ENCODE measurements around the gene SNX8.
"Not testable (repeated sequence)": the region's sequence is repeated elsewhere in the genome, so short reads cannot be mapped to it uniquely, and the experiment has no call there.

The SNX8 gene, protein sequence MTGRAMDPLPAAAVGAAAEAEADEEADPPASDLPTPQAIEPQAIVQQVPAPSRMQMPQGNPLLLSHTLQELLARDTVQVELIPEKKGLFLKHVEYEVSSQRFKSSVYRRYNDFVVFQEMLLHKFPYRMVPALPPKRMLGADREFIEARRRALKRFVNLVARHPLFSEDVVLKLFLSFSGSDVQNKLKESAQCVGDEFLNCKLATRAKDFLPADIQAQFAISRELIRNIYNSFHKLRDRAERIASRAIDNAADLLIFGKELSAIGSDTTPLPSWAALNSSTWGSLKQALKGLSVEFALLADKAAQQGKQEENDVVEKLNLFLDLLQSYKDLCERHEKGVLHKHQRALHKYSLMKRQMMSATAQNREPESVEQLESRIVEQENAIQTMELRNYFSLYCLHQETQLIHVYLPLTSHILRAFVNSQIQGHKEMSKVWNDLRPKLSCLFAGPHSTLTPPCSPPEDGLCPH

DNA sequence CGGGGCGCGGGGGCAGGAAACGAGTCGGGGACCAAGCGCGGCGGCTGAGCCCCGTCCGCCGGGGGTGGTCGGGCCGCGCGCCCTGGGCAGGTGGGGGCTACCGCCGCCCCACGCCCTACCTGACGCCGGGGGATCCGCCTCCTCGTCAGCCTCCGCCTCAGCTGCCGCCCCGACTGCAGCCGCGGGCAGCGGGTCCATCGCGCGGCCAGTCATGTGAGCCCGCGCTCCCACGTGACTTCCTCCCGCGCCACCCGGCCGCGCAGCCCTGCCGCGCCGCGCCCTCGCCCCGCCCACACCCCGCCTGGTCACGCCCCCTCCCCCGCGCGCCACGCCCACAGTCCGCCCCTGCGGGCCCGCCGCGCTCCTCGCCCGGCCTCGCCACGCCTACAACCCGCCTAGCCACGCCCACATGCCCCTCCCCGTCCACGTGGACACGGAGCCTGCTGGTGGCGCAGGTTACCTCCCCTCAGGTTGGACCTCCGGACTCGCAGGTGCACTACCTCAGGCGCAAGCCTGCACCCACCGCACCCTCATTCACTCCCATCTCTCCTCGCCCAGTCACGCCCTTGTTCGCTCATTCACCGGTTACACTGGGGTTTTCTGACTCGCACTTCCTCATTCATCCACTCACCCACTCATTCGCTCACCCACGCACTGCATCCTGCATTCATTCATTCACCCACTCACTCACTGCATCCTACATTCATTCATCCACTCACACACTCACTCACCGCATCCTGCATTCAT, at the start of gene SNX8:
SNX8 (minus strand) TSS at position 233 of the 747 bp plus-strand sequence; CDS start at position 213, 20 bp downstream.
- peak; percentile 96 for DNase-seq

DNA sequence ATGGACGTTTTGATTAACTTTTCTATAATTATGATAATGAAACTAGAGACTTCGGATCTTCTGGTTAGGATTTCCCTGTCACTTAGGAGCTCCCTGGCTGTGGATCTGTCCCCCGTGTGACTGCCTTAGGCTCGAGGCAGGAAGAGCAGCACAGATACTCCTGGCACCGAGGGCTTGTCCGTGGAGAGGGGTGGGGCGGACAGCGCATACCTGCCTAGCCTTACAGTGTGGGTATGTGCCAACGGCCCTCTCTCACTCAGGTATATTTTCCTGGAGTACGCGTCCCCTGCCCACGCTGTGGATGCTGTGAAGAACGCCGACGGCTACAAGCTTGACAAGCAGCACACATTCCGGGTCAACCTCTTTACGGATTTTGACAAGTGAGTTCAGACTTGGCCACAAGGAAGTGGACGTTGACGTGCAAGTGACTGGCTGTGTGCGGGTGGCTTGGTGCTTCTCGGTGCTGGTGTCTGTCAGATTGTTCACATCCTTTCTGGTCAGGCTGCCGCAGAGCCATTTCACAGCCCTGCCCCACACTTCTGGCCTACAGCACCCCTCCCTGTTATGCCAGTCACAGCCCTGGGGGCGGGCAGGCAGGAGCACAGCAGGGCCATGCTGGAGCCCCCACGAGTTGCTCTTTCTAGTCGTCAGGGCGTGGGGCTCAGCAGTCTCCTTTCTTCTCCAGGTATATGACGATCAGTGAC, 48.3 kb upstream of the SNX8 start:
- DNase-seq: no peak

DNA sequence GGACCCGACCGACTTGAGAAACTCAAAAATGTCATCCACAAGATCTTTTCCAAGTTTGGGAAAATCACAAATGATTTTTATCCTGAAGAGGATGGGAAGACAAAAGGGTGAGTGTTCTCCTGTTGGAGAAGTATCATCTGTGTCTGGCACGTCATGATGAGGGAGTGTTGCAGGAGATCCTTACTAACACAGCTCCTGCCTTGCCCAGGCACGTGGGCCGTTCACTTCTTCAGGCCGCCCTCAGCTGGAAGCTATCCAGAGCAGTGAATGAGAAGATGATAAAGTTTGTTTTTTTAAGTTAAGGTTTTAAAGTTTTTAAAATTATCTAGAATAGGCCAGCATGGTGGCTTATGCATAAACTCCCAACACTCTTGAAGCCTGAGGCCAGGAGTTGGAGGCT, 46.6 kb upstream of the SNX8 start:
- no peak for DNase-seq

DNA sequence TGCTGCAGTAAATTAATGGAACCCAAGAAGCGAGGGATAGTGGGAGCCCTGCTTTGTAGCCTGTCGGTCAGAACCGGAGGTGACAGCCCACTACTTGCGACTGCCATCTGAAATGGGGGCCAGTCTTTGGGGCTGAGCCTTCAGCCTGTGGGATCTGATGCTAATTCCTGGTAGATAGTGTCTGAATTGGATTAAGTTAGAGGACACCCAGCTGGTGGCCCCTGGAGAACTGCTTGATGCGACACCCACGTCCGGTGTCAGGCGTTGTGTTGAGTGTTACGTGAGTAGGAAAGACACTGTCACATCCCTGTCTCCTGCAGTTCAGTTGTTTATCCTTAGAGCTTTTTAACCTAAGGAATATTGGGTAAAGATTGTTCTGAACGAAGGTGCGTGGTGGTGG, 45.4 kb upstream of the SNX8 start:
- no peak for DNase-seq

- no peak for DNase-seq
Observed at GRCh38 chr7:2358968-2359527, 44.8 kb upstream of the SNX8 start.

DNA sequence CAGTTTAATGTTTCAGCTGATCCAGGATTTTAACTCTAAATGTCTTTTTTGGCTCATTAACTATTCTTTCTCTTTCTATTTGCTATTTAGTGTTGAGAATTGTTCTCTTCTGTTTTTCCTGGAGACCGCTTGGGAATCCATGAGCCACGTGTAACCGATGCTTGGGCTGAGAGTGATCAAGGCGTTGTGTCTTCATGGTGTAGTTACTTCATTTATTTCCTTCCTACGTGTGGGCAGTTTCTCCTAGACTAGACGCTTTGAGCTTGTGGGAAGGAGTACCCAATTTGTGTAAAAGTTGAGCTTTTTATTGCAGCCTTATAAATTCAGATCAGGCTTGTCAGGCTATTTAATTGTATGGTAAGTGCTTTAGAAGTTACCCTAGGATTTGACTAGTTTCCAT, 43.3 kb upstream of the SNX8 start:
- DNase-seq: no peak

- DNase-seq: no peak
Observed at GRCh38 chr7:2357165-2357564, 42.9 kb upstream of the SNX8 start.

DNA sequence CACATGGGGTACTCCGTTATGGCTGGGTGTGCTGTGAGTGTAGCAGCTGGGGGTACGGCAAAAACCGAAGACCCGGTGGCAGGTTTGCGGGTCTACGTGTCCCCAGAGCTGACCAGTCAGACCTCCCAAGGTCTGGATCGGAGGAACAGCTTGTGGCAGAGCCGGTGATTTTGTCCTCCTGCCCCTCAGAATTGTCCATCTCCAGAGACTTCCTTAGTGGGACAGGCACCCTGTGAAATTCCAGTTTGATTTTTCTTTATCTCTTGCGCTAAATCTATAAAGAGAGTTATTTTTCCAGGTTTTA, 41.4 kb upstream of the SNX8 start:
- no peak for DNase-seq

DNA sequence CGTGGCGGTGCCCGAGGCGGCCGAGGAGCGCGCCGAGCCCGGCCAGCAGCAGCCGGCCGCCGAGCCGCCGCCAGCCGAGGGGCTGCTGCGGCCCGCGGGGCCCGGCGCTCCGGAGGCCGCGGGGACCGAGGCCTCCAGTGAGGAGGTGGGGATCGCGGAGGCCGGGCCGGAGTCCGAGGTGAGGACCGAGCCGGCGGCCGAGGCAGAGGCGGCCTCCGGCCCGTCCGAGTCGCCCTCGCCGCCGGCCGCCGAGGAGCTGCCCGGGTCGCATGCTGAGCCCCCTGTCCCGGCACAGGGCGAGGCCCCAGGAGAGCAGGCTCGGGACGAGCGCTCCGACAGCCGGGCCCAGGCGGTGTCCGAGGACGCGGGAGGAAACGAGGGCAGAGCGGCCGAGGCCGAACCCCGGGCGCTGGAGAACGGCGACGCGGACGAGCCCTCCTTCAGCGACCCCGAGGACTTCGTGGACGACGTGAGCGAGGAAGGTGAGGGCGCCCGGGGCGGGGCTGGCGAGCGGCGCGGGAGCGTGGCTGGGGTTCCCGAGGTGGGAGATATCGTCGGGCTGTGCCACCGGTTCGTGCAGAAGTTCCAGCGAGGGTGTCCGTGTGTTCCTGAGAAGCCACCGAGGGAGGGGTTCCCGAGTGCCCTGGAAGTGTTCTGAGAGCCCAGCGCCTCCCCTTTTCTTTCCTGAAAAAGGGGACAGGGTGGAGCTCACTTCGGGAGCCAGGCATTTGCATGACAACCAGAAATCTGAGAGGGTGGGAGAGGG, 40.9 kb upstream of the SNX8 start:
- peak; percentile 34 for DNase-seq

DNA sequence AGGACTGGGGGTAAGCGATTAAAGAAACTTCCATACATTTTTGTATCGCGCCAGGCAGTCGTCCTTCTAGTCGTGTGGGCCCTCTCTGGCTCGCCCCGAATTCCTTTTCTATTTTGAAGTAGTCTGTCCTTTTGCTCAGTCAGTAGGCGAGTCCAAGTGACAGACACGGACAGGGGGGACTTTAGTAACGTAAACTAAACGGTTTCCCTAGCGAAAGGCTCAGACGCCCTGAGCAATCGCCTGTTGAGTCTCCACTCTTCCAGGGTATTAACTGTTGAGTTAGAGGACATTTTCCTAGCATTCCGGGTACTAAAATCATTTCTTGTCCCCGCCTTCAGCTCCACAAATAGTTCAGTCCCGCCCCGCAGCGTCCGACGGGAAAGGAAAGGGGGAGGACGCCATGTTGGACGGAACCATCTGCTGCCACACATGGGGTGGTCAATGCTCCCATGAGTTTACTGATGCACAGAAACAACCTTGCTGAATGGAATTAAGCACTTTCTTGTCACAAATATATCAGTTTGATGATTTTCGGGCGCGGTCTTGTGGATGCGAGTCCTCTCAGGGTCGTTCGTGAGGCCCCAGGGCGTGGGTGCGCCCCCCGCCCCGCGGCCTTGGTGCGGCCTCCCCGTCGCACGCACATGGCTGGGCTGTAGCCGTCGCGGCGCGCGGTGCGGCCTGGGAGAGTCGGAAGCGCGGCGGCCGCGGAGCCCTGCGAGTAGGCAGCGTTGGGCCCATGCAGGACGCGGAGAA, 40.1 kb upstream of the SNX8 start, which contains the start of gene EIF3B:
EIF3B (plus strand) TSS at position 642 of the 753 bp plus-strand sequence; CDS start at position 737, 95 bp downstream.
- DNase-seq: peak; percentile 97

- DNase-seq: peak; percentile 95
Observed at GRCh38 chr7:2353936-2354185, 39.6 kb upstream of the SNX8 start.

- no peak for DNase-seq
Observed at GRCh38 chr7:2353113-2353935, 39.1 kb upstream of the SNX8 start.

DNA sequence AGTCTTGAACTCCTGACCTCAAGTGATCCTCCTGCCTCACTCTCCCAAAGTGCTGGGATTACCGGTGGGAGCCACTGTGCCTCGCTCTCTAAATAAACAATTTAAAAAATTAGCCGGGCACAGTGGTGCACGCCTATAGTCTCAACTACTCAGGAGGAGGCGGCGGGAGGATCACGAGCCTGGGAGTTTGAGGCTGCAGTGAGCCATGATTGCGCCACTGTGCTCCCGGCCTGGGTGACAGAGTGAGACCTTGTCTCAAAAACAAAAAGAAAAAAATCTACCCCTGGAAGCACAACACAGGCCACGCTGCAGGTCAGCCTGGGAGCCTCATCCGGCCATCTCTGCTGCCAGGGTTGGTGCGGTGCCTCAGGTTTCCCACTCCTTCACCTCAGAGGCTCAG, 36.6 kb upstream of the SNX8 start:
- no peak for DNase-seq

- DNase-seq: no peak
Observed at GRCh38 chr7:2350055-2350454, 35.8 kb upstream of the SNX8 start.

GRCh38 chr7:2347351-2348063, 33.3 kb upstream of the SNX8 start:
- DNase-seq: not testable (repeated sequence)

DNA sequence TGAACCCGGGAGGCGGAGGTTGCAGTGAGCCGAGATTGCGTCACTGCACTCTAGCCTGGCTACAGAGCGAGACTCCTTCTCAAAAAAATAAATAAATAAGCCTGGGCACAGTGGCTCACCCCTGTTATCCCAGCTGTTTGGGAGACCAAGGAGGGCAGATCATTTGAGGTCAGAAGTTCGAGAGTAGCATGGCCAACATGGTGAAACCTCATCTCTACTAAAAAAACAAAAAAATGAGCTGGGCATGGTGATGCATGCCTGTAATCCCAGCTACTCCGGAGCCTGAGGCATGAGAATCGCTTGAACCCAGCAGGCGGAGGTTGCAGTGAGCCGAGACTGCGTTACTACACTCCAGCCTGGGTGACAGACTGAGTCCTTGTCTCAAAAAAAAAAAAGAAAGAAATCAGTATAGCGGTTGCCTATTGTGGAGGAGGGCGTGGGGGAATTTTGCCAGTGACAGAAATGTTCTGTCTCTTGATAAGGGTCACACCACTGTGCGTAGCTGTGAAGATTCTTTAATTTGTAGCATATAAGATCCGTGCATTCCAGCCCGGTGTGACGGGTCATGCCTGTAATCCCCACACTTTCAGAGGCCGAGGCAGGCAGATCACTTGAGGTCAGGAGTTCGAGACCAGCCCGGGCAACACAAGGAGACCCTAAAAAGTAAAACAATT, 22.5 kb upstream of the SNX8 start:
- DNase-seq: no peak

DNA sequence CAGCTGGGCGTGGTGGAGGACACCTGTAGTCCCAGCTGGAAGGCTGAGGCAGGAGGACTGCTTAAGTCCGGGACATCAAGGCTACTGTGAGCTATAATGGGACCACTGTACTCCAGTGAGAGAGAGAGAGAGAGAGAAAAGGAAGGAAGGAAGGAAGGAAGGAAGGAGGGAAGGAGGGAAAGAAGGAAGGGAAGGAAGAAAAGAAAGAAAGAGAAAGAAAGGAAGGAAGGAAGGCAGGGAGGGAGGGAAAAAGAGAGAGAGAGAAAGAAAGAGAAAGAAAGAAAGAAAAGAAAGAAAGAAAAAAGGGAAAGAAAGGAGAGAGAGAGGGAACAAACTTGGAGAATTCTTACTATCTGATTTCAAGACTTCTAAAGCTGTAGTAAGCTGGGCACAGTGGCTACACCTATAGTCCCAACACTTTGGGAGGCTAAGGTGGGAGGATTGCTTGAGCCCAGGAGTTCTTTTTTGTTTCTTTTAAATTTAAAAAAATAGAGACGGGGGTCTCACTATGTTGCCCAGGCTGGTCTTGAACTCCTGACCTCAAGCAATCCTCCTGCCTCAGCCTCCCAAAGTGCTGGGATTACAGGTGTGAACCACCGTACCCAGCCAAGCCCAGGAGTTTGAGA, 18.5 kb upstream of the SNX8 start:
- DNase-seq: not testable (repeated sequence)

DNA sequence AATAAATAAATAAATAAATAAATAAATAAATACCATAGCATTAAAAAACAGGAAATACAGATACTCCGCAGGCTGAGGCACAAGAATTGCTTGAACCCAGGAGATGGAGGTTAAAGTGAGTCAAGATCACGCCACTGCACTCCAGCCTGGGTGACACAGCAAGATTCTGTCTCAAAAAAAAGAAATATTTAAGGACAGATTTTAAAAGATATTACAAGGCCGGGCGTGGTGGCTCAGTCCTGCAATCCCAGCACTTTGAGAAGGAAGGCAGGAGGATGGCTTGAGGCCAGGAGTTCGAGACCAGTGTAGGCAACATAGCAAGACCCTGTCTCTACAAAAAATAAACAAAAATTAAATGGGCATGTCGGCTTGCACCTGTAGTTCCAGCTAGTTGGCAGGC, 17.5 kb upstream of the SNX8 start:
- no peak for DNase-seq

DNA sequence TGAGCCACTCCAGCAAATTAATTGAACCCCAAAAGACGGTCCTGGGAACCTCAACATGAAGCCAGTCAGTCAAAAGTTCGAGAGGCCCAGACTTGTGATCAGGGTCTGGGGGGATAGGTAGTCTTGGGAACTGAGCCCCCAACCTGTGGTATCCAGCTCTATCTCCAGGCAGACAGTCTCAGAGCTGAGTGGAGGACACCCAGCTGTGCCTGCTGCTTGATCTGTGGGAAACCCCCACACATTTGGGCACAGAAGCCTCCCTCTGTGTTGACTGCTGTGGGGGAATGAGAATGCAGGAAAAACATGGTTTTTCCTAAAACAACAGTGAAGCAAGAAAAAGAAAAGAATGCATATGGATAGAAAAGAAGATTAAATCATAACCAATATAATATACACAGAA, 16.3 kb upstream of the SNX8 start:
- DNase-seq: no peak
